Hepatic stellate cell (primary cell): Measurements from ENCODE around the gene PHETA1.

ENCODE experiments used
- DNase-seq: peaks from one replicate; pipeline ENCODE4 v3.0.0; 2011; ENCODE audit warnings: low spot score

PHETA1 gene

GRCh38 chr12:111368788-111369495 lies at the start of gene PHETA1:
PHETA1 (minus strand) TSS chr12:111369095; CDS start chr12:111363427, 5,668 bp downstream.
- peak; percentile 96 for DNase-seq

- DNase-seq = no peak
Observed at GRCh38 chr12:111418594-111418880, 49.6 kb upstream of the PHETA1 start.

DNA sequence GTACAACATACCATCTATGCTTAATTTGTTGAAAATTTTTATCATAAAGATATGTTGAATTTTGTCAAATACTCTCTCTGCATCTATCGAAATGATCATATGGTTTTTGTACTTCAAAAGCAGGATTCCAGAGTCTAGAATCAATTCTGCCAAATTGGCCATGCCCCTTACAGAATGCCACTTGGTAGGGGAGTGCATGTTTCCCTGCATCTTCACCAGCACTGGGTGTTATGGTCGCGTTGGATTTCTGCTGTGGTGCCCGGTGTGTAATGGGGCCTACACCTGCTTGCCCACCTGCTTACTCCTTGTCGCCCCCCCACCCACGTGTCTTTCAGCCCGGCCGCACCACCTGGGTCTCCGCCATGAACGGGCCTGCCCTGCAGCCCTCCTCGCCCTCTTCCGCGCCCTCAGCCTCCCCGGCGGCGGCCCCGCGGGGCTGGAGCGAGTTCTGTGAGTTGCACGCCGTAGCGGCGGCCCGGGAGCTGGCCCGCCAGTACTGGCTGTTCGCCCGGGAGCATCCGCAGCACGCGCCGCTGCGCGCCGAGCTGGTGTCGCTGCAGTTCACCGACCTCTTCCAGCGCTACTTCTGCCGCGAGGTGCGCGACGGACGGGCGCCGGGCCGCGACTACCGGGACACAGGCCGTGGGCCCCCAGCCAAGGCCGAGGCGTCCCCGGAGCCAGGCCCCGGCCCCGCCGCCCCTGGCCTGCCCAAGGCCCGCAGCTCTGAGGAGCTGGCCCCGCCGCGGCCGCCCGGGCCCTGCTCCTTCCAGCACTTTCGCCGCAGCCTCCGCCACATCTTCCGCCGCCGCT lies 49.1 kb upstream of the PHETA1 start:
- no peak for DNase-seq

GRCh38 chr12:111417290-111417689 lies 48.4 kb upstream of the PHETA1 start:
- DNase-seq = no peak

DNA sequence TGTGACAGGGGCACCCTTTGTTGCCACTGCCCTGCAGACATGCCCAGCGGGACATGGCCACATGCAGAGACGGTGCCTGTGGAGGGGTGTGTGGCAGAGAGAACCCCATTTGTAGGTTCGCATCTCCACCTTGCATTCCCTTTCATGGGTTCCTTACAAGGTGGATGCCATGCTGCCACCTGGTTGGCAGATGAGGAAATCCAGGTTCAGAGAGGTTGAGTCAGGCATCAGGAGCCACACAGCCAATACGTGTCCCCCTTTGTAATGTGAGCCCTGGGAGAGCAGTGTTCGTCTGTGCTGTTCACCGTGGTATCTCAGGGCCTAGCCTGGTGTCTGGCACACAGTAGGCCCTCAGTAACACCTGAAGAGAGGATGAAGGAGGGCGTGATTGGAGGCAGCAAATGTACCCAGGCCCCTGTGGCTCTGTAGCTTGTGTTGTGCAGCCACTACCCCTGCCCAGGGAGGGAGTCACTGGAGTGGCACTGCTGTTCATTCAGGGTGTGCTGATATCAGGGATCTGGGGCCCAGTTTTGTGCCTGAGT lies 45.9 kb upstream of the PHETA1 start:
- DNase-seq = no peak

- DNase-seq = no peak
Observed at GRCh38 chr12:111413442-111414086, 44.7 kb upstream of the PHETA1 start.

- DNase-seq = no peak
Observed at GRCh38 chr12:111412830-111413441, 44.0 kb upstream of the PHETA1 start.

- no peak for DNase-seq
Observed at GRCh38 chr12:111412007-111412829, 43.3 kb upstream of the PHETA1 start.

- no peak for DNase-seq
Observed at GRCh38 chr12:111411185-111411764, 42.4 kb upstream of the PHETA1 start.

DNA sequence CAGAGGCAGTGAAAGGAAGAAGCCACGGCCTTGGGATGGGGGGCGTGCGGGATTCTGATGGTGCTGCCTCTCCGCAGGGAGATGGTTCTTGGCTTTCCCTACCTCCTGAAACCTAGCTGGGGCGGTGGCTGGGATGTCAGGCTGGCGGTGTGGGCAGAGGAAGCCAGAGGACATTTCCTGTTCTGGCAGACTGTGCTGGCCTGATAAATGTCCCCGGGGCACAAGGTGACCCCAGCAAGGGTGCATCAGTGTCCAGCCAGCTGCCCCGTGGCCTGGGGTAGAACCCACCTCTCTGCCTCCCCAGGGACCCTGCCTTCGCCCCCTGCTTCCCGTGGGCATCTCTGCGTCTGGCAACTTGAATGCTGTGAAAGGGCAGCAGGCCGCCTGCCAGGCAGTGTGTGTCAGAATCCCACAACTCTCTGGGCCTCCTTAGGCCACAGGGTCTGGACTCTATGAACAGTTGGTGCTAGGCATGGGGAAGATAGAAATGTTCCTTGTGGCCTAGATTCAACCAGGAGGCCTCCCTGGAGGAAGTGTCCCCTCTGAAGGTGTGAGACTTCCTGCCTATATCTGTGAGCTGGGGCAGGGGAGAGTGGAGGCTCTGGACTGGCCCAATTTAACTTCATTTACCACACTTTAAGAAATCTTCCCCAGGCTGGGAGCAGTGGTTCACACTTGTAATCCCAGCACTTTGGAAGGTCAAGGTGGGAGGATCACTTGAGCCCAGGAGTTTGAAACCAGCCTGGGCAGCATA lies 41.7 kb upstream of the PHETA1 start:
- no peak for DNase-seq

- DNase-seq = peak; percentile 88
Observed at GRCh38 chr12:111409780-111410430, 41.0 kb upstream of the PHETA1 start.

DNA sequence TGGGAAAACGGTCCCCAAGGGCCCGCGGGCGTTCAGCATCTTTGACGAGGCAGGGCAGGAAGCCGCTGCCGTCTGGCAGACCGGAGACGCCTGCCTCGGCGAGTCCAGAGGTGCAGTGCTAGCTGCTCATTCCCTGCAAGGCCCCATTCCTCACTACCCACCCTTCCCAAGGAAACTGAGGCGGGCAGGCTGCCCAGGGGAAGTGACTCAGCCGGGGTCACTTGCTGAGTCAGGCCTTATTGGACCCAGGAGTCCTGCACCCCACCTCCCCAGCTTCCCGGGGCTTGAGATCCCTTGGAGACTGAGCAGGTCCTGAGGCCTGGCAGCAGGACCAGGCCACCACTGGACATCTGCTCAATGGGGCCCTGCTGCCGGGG lies 40.5 kb upstream of the PHETA1 start:
- no peak for DNase-seq

- no peak for DNase-seq
Observed at GRCh38 chr12:111408686-111409402, 39.9 kb upstream of the PHETA1 start.

DNA sequence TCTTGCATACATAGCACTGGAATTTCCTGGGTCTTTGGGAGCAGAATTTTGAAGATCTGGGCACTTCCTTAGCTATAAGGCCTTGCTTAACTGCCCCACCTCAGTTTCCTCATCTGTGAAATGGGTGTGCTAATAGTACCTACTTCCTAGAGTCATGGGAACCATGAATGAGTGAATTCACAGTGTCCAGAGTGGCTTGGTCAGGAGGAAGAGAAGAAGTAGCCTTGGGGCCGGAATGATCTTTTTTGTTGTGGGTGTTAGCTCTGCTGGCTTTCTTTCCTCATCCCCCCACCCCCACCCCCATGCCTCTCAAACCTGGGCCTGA lies 39.2 kb upstream of the PHETA1 start:
- DNase-seq = no peak

DNA sequence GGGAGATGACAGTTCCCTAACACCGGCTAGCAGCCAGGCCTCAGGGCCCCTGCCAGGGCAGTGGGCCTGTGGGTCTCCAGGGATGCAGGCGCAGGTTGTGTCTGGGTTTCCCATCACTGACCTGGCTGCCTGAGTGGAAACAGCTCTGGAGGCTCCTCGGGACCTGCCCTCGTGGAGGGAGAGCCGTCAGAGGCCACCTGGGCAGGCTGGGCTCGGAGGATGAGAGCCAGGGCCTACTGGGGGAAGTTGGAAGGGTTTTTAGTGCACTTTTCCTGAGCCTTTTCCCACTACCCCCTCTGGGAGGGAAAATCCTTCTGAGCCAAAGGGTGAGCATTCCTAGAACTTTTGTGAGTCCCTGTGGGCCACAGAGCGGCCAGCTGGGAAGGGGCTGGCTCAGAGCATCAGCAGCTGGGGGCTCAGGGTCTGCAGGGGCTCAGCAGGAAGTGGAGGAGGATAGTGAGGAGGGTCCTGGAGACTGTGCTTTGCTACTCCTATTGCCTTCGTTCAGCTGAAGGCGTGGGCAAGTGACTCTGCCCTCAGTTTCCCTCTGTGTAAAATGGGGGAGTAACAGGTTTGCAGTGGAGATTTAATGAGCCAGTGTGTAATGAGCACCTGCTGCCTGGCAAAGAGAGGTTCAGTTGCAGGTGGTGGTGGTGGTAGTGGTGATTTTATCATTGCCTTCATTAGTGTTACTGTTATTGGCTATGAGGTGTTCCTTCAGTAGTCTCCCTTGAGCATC lies 38.7 kb upstream of the PHETA1 start:
- DNase-seq = no peak

- no peak for DNase-seq
Observed at GRCh38 chr12:111406474-111407376, 37.8 kb upstream of the PHETA1 start.

DNA sequence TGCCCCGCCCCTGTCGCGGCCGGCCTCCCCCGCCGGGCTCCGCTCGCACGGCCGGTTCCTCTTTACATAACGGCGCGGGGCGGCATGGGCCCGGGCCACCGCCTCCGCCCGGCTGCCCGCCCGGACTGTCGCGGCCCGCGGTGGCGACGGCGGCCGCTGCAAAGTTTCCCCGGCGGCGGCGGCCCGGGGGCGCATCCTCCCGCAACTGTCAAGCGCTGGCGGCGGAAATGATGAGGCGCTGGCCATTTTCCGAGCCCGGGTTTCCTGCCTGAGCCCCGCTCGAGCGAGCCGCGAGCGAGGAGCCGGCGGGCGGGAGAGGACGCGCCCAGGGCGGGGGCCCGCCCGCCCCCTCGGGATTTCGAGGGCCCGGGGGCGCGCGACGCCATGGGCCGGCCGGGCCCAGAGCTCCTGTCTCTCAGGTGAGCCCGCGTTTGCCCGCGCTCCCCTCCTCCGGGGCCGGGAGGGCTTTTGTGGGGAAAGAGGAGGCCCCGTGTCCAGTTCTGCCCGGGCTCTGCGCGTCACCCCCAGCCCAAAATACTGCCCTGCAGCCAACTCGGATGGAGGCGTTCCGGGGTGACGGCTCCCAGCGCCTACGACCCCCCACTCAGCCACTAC lies 37.1 kb upstream of the PHETA1 start, which contains the start of gene SH2B3:
TSS of gene SH2B3 (plus strand) at position 65 of the 615 bp plus-strand sequence. CDS start 12,223 bp downstream, outside the sequence.
- peak; percentile 73 for DNase-seq
